Measurements from ENCODE around the gene WDFY4.

Gene WDFY4

DNA sequence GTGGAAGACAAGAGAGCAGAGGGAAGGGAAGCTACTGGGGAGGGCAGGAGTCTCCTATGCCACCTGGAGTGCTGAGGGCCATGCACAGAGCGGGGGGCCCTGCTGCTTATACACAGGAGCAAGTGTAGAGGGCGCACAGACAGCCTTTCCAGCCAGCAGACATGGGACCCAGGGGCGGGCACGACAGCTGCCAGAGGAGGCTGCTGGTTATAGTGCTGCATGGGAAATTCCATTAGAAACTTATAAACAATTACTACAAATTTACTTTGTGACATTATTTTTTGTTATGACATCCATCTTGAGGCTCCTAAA is 90.5 kb downstream of the WDFY4 start:
- ChIA-PET CTCF (no interaction called here), POLR2A (no interaction called here)
- Histone ChIP-seq H3K4me1 (ENCODE audit: control insufficient read depth, insufficient read depth, low read length) (no peaks in the 10 kb centered on the region), H3K4me3 (ENCODE audit: low read depth, low read length) (no peak overlapping the region), H3K36me3 (ENCODE audit: control insufficient read depth in 2 of 2, insufficient read depth in 1 of 2, low read length in 2 of 2) (no peaks in the 10 kb centered on the region), H3K9me3 (ENCODE audit: control insufficient read depth, insufficient read depth, low read depth, low read length) (no peaks in the 10 kb centered on the region), H3K27ac (ENCODE audit: extremely low read depth, low read depth, low read length) (no peak overlapping the region)
- no peak for TF ChIP-seq ZNF391 (tag by site-specific recombination; IDR thresholded peaks at IDR 0.05; ENCODE audit: borderline replicate concordance, low read depth)
- no peak for TF ChIP-seq ZSCAN5A (tag by site-specific recombination; IDR thresholded peaks at IDR 0.05)
- TF ChIP-seq ZBTB49 (tag by site-specific recombination; IDR thresholded peaks at IDR 0.05; ENCODE audit: low read depth): no peak
- no peak for TF ChIP-seq ZNF626 (tag by site-specific recombination; IDR thresholded peaks at IDR 0.05)

GRCh38 chr10:48776005-48776522 is 91.4 kb downstream of the WDFY4 start:
- ChIA-PET POLR2A (no interaction called here), CTCF (no interaction called here)
- no peak for TF ChIP-seq ZNF146 (tag by site-specific recombination; IDR thresholded peaks at IDR 0.05)
- TF ChIP-seq, protein P1, sequence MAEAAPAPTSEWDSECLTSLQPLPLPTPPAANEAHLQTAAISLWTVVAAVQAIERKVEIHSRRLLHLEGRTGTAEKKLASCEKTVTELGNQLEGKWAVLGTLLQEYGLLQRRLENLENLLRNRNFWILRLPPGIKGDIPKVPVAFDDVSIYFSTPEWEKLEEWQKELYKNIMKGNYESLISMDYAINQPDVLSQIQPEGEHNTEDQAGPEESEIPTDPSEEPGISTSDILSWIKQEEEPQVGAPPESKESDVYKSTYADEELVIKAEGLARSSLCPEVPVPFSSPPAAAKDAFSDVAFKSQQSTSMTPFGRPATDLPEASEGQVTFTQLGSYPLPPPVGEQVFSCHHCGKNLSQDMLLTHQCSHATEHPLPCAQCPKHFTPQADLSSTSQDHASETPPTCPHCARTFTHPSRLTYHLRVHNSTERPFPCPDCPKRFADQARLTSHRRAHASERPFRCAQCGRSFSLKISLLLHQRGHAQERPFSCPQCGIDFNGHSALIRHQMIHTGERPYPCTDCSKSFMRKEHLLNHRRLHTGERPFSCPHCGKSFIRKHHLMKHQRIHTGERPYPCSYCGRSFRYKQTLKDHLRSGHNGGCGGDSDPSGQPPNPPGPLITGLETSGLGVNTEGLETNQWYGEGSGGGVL (tag by site-specific recombination; IDR thresholded peaks at IDR 0.05): no peak
- no peak for TF ChIP-seq BCL11B (tag by site-specific recombination; IDR thresholded peaks at IDR 0.05; ENCODE audit: low read depth)
- TF ChIP-seq ZNF747 (tag by site-specific recombination; IDR thresholded peaks at IDR 0.05): no peak
- TF ChIP-seq, protein P2, sequence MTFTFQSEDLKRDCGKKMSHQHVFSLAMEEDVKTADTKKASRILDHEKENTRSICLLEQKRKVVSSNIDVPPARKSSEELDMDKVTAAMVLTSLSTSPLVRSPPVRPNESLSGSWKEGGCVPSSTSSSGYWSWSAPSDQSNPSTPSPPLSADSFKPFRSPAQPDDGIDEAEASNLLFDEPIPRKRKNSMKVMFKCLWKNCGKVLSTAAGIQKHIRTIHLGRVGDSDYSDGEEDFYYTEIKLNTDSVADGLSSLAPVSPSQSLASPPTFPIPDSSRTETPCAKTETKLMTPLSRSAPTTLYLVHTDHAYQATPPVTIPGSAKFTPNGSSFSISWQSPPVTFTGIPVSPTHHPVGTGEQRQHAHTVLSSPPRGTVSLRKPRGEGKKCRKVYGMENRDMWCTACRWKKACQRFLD (tag by site-specific recombination; IDR thresholded peaks at IDR 0.05): no peak
- TF ChIP-seq GLIS1 (tag by site-specific recombination; IDR thresholded peaks at IDR 0.05): no peak
- TF ChIP-seq ZNF521 (tag by site-specific recombination; IDR thresholded peaks at IDR 0.05): no peak
- TF ChIP-seq ZEB2 (tag by site-specific recombination; IDR thresholded peaks at IDR 0.05): no peak
- no peak for TF ChIP-seq ZNF366 (tag by site-specific recombination; conservative IDR thresholded peaks at IDR 0.05)
- no peaks in the 10 kb centered on the region for H3K36me3 ChIP-seq (ENCODE audit: control insufficient read depth in 2 of 2, insufficient read depth in 1 of 2, low read length in 2 of 2)
- no peak overlapping the region for H3K4me3 ChIP-seq (ENCODE audit: low read depth, low read length)
- H3K27ac ChIP-seq (ENCODE audit: extremely low read depth, low read depth, low read length): no peak overlapping the region
- H3K9me3 ChIP-seq (ENCODE audit: control insufficient read depth, insufficient read depth, low read depth, low read length): no peaks in the 10 kb centered on the region
- H3K4me1 ChIP-seq (ENCODE audit: control insufficient read depth, insufficient read depth, low read length): no peaks in the 10 kb centered on the region

DNA sequence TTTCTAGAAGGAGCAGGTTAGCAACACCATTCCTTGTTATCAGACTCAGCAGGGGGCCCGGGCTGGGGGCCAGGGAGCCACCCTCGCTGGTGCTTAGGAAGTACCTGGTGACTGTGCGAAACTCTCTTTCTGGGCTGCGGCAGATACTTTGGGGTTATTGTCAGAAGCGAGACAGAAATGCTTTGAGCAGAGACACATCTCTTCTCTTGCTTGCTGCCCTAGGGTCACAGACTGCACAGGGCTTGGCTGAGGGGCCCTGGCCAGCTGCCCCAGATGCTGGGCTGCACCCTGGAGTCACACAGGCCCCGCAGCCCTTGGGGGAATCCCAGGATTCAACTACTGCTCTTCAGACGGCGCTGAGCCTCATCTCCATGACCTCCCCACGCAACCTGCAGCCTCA is 91.9 kb downstream of the WDFY4 start:
- ChIA-PET POLR2A (no interaction called here), CTCF (no interaction called here)
- no peaks in the 10 kb centered on the region for H3K9me3 ChIP-seq (ENCODE audit: control insufficient read depth, insufficient read depth, low read depth, low read length)
- H3K4me3 ChIP-seq (ENCODE audit: low read depth, low read length): no peak overlapping the region
- no peaks in the 10 kb centered on the region for H3K4me1 ChIP-seq (ENCODE audit: control insufficient read depth, insufficient read depth, low read length)
- no peak overlapping the region for H3K27ac ChIP-seq (ENCODE audit: extremely low read depth, low read depth, low read length)
- H3K36me3 ChIP-seq (ENCODE audit: control insufficient read depth in 2 of 2, insufficient read depth in 1 of 2, low read length in 2 of 2): no peaks in the 10 kb centered on the region
- no peak for TF ChIP-seq ZNF391 (tag by site-specific recombination; IDR thresholded peaks at IDR 0.05; ENCODE audit: borderline replicate concordance, low read depth)
- no peak for TF ChIP-seq ZNF600 (tag by site-specific recombination; IDR thresholded peaks at IDR 0.05)
- TF ChIP-seq ZNF26 (tag by site-specific recombination; IDR thresholded peaks at IDR 0.05): no peak
- no peak for TF ChIP-seq ZNF157 (tag by site-specific recombination; IDR thresholded peaks at IDR 0.05)
- no peak for TF ChIP-seq ZNF138 (tag by site-specific recombination; IDR thresholded peaks at IDR 0.05; ENCODE audit: borderline replicate concordance)
- TF ChIP-seq ZNF530 (tag by site-specific recombination; IDR thresholded peaks at IDR 0.05; ENCODE audit: low read depth): no peak
- TF ChIP-seq, protein P3, sequence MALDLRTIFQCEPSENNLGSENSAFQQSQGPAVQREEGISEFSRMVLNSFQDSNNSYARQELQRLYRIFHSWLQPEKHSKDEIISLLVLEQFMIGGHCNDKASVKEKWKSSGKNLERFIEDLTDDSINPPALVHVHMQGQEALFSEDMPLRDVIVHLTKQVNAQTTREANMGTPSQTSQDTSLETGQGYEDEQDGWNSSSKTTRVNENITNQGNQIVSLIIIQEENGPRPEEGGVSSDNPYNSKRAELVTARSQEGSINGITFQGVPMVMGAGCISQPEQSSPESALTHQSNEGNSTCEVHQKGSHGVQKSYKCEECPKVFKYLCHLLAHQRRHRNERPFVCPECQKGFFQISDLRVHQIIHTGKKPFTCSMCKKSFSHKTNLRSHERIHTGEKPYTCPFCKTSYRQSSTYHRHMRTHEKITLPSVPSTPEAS (tag by site-specific recombination; IDR thresholded peaks at IDR 0.05): no peak
- TF ChIP-seq ZFP69B (tag by site-specific recombination; IDR thresholded peaks at IDR 0.05): no peak
- TF ChIP-seq ZNF184 (tag by site-specific recombination; IDR thresholded peaks at IDR 0.05): no peak

Data from HEK293 (cell line).